ENCODE data around the gene ACP5.

Gene ACP5

DNA sequence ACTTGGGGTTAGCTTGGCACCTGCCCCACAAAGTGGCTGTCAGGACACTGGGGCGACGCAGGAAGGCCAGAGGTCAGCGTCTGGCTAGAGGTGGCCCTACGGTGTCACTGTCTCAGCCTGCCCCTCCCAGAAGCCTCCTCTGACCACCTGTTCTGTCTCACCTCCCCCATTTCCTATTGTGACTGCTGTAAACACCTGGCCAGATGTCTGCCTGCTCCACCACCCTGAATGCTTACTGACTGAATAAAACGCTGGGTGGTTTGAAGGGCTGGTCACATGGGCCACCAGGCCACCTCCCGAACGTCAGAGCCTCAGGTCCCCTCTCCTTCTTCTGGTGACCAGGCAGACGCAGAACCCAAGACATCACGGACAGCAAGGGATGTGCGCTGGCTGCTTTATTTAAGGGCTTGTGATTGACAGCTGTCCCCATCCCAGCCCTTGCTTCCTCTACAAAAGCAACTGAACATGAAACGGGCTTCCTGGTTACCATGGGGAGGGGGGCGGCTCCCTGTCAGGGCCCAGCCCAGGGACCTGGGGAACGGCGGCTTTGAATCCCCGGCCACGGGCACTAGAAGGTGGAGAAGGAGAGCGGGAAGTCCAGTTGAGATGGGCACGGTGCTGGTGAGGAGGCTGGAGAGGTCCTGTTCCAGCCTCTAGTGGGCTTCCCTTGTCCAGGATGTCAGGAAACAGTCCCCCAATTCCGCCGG lies 24.6 kb downstream of the ACP5 start:
- TF ChIP-seq, protein P1, sequence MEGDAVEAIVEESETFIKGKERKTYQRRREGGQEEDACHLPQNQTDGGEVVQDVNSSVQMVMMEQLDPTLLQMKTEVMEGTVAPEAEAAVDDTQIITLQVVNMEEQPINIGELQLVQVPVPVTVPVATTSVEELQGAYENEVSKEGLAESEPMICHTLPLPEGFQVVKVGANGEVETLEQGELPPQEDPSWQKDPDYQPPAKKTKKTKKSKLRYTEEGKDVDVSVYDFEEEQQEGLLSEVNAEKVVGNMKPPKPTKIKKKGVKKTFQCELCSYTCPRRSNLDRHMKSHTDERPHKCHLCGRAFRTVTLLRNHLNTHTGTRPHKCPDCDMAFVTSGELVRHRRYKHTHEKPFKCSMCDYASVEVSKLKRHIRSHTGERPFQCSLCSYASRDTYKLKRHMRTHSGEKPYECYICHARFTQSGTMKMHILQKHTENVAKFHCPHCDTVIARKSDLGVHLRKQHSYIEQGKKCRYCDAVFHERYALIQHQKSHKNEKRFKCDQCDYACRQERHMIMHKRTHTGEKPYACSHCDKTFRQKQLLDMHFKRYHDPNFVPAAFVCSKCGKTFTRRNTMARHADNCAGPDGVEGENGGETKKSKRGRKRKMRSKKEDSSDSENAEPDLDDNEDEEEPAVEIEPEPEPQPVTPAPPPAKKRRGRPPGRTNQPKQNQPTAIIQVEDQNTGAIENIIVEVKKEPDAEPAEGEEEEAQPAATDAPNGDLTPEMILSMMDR (IDR thresholded peaks at IDR 0.05; ENCODE audit: insufficient read depth, low read depth, low read length, missing control alignments): no peak
- no peak overlapping the region for H3K4me3 ChIP-seq (ENCODE audit: low read depth, low read length)
- DNase-seq (ENCODE audit: low read depth): no peak

DNA sequence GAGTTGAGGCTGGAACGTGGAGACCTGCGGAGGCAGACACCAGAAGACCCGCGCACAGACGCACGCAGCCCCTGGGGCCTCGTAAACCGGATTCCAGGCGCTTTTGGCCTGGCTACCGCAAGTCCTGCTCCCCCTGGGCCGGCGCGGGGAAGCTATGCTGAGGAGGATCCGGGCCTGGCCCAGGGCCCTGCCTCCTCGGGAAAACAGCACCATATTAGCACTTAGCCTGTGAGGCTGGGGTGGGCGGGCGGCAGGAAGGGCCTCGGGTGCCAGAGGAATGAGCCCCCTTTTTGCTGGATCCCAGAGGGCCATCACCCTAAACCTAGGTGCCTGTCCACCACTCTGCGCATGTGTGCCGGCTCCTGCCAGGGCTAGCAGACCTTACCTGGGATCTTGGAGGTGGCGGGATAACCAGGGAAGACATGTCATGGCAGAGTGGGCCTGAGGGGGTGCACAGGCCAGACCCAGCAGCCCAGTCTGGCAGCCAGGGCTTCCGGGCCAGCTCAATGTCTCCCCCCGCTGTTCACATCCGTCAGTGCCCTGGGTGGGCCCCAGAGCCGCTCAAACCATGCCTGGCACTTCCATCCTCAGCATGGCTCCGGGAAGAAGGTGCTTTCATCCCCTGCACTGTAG lies 25.7 kb downstream of the ACP5 start:
- DNase-seq (ENCODE audit: low read depth): no peak
- H3K4me3 ChIP-seq (ENCODE audit: low read depth, low read length): no peak overlapping the region
- TF ChIP-seq, protein P1 (IDR thresholded peaks at IDR 0.05; ENCODE audit: insufficient read depth, low read depth, low read length, missing control alignments): peak; percentile 37

DNA sequence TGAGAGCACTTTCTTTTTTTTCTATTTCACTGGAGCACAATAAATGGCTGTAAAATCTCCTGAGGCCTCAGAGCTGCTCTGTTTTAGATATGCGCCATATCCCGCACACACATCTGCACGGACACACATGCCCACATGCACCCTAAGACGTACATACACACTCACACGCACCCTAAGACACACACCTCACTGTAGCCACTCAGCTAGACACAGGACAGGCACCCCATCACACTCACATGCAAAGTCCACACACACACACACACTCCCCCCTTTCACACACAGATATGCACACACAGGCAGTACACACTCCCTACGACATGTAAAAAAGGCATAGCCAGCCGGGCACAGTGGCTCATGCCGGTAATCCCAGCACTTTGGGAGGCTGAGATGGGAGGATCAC lies 27.2 kb downstream of the ACP5 start:
- no peak overlapping the region for H3K4me3 ChIP-seq (ENCODE audit: low read depth, low read length)
- DNase-seq (ENCODE audit: low read depth): no peak
- TF ChIP-seq, protein P1 (IDR thresholded peaks at IDR 0.05; ENCODE audit: insufficient read depth, low read depth, low read length, missing control alignments): no peak

DNA sequence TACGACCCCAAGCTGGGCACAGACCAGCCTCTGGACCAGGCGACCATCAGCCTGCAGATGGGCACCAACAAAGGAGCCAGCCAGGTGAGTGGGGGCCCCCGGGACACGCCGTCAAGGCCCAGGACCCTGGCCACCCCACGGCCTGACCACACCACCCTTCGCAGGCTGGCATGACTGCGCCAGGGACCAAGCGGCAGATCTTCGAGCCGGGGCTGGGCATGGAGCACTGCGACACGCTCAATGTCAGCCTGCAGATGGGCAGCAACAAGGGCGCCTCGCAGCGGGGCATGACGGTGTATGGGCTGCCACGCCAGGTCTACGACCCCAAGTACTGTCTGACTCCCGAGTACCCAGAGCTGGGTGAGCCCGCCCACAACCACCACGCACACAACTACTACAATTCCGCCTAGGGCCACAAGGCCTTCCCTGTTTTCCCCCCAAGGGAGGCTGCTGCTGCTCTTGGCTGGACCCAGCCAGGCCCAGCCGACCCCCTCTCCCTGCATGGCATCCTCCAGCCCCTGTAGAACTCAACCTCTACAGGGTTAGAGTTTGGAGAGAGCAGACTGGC lies 28.0 kb downstream of the ACP5 start:
- TF ChIP-seq, protein P1 (IDR thresholded peaks at IDR 0.05; ENCODE audit: insufficient read depth, low read depth, low read length, missing control alignments): no peak
- H3K4me3 ChIP-seq (ENCODE audit: low read depth, low read length): no peak overlapping the region
- no peak for DNase-seq (ENCODE audit: low read depth)

DNA sequence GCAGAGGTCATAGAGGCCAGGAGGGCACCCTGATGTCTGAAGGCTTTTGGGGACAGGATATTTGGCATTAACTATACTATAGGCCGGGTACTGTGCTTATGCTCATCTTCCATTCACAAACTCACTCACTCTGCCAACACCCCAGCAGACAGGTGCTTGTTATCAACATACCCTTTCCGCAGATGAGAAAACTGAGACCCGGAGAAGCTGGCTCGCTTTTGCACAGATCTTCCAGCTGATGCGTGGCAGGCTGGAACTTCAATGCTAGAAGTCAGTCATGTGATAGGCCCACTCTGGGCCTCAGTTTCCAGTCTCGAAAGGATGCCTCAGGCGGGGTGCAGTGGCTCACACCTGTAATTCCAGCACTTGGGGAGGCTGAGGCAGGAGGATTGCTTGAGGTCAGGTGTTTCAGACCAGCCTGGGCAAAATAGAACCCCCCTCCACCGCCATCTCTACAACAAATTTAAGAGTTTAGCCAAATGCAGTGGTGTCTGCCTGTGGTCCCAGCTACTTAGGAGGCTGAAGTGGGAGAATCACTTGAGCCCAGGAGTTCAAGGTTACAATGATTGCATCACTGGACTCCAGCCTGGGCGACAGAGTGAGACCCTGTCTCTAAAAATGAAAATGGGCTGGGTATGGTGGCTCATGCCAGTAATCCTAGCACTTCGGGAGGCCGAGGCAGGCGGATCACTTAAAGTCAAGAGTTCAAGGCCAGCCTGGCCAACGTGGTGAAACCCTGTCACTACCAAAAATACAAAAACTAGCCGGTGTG lies 29.3 kb downstream of the ACP5 start:
- no peak for DNase-seq (ENCODE audit: low read depth)
- TF ChIP-seq, protein P1 (IDR thresholded peaks at IDR 0.05; ENCODE audit: insufficient read depth, low read depth, low read length, missing control alignments): no peak
- H3K4me3 ChIP-seq (ENCODE audit: low read depth, low read length): no peak overlapping the region

DNA sequence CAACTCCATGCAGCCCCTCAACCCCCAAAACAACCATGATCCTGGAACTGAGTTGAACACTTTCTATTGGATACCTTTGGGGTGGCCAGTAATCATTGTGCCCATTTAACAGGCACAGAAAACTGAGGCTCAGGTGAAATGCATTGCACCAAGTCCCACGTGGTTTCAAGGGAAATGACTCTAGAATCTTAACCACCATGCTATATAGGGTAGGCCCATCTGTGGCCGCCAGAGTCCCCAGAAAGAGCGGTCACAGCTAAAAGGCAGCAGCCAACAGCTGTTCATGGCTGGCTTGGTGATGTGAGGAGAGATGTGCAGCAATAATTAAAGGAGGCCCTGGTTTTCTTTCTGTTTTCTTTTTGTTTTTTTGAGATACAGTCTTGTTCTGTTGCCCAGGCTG lies 36.2 kb downstream of the ACP5 start:
- TF ChIP-seq, protein P1 (IDR thresholded peaks at IDR 0.05; ENCODE audit: insufficient read depth, low read depth, low read length, missing control alignments): no peak
- H3K4me3 ChIP-seq (ENCODE audit: low read depth, low read length): no peak overlapping the region

More for the DNA sequence above, 36.2 kb downstream of the ACP5 start:
- peak; percentile 72 for DNase-seq (ENCODE audit: low read depth)
